ENCODE data around the gene SUV39H1.

Gene SUV39H1

DNA sequence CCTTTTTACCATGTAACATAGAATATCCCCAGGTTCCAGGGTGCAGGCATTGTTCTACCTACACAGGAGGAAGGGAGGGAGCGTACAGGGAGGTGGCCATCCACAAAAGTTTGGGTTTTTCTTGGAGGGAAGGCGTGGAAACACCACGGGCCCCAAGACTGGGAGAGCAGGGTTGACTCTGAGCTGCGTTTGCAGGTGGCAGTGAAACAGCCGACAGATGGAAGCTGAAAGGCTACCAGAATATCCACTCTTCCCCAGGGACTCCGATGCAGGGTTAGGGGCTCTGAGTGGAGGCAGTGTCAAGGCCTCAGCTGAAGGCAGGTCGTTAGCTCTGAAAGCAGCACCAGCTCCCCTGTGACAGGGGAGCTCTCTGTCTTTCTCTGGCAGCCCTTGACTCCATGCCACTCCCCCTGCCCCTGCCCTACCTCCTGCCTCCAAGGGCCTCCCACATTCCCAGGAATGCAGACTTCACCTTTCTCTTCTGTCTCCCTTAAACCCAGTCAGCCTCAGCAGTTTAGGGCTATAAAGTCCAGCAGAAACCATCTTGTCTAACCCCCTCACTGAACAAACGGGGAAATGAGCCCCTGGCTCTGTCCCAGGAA, 51.0 kb downstream of the SUV39H1 start:
- DNase-seq = no peak

GRCh38 chrX:48749182-48749581, 52.6 kb downstream of the SUV39H1 start:
- H4K20me1 ChIP-seq (ENCODE audit: insufficient read depth, low read length) = no peaks in the 10 kb centered on the region
- no peaks in the 10 kb centered on the region for H3K36me3 ChIP-seq (replicated peaks; ENCODE audit: insufficient read depth, low read length)
- H3K9me2 ChIP-seq (replicated peaks; ENCODE audit: insufficient read depth, low read length) = no peaks in the 10 kb centered on the region
- H3K9me3 ChIP-seq (replicated peaks; ENCODE audit: insufficient read depth, low read length) = no peaks in the 10 kb centered on the region
- H3K4me3 ChIP-seq (ENCODE audit: low read length) = no peak overlapping the region
- H3K9ac ChIP-seq (ENCODE audit: low read length) = no peak overlapping the region
- no peaks in the 10 kb centered on the region for H3K27me3 ChIP-seq (replicated peaks; ENCODE audit: insufficient read depth, low read length)
- no peak overlapping the region for H3K4me2 ChIP-seq (ENCODE audit: low read depth, low read length)
- no peak for DNase-seq
- peaks cover 7% of the 10 kb centered on the region; the same call in 1 of the 2 replicates for H3K4me1 ChIP-seq (ENCODE audit: low read length)
- no peaks in the 10 kb centered on the region for H3F3A ChIP-seq (ENCODE audit: insufficient read depth, low read length)
- no peak overlapping the region for H3K27ac ChIP-seq (ENCODE audit: low read length)
- TF ChIP-seq CTCF (IDR thresholded peaks at IDR 0.05; ENCODE audit: low read length) (no peak), EZH2phosphoT487 (IDR thresholded peaks at IDR 0.05; ENCODE audit: low read length) (no peak), EZH2 (optimal IDR thresholded peaks at IDR 0.05; ENCODE audit: low read depth, low read length) (no peak)
- no peak overlapping the region for H2AFZ ChIP-seq (ENCODE audit: low read length)
- no peaks in the 10 kb centered on the region for H3K79me2 ChIP-seq (ENCODE audit: low read length)

More for the DNA sequence above, 51.0 kb downstream of the SUV39H1 start:
- H3K9ac ChIP-seq (ENCODE audit: low read length) = no peak overlapping the region
- no peak overlapping the region for H3K4me3 ChIP-seq (ENCODE audit: low read length)
- no peak overlapping the region for H2AFZ ChIP-seq (ENCODE audit: low read length)
- TF ChIP-seq EZH2 (optimal IDR thresholded peaks at IDR 0.05; ENCODE audit: low read depth, low read length) (no peak), CTCF (IDR thresholded peaks at IDR 0.05; ENCODE audit: low read length) (no peak), EZH2phosphoT487 (IDR thresholded peaks at IDR 0.05; ENCODE audit: low read length) (no peak)
- H3K9me2 ChIP-seq (replicated peaks; ENCODE audit: insufficient read depth, low read length) = no peaks in the 10 kb centered on the region
- H3K79me2 ChIP-seq (ENCODE audit: low read length) = no peaks in the 10 kb centered on the region
- peaks cover 7% of the 10 kb centered on the region; the same call in 1 of the 2 replicates for H3K4me1 ChIP-seq (ENCODE audit: low read length)
- no peak overlapping the region for H3K4me2 ChIP-seq (ENCODE audit: low read depth, low read length)
- no peaks in the 10 kb centered on the region for H3K36me3 ChIP-seq (replicated peaks; ENCODE audit: insufficient read depth, low read length)
- no peaks in the 10 kb centered on the region for H3K27me3 ChIP-seq (replicated peaks; ENCODE audit: insufficient read depth, low read length)
- no peak overlapping the region for H3K27ac ChIP-seq (ENCODE audit: low read length)
- H3F3A ChIP-seq (ENCODE audit: insufficient read depth, low read length) = no peaks in the 10 kb centered on the region
- no peaks in the 10 kb centered on the region for H4K20me1 ChIP-seq (ENCODE audit: insufficient read depth, low read length)
- H3K9me3 ChIP-seq (replicated peaks; ENCODE audit: insufficient read depth, low read length) = no peaks in the 10 kb centered on the region

DNA sequence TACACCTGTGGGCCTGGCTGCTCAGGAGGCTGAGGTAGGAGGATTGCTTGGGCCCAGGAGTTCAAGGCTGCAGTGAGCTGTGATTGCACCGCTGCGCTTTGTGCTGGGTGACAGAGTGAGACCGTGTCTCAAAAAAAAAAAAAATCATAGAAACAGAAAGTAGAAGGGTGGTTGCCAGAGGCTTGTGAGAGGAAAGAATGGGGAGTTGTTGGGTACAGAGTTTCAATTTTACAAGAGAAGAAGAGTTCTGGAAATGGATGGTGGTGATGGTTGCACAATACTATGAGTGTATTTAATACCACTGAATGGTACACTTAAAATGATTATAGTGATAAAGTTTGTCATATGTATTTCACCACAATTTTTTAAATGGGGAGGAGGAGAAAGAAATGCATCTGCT, 54.8 kb downstream of the SUV39H1 start:
- Histone ChIP-seq H3F3A (ENCODE audit: insufficient read depth, low read length) (no peaks in the 10 kb centered on the region), H3K9me2 (replicated peaks; ENCODE audit: insufficient read depth, low read length) (no peaks in the 10 kb centered on the region), H3K36me3 (replicated peaks; ENCODE audit: insufficient read depth, low read length) (no peaks in the 10 kb centered on the region), H3K4me3 (ENCODE audit: low read length) (no peak overlapping the region), H3K27me3 (replicated peaks; ENCODE audit: insufficient read depth, low read length) (no peaks in the 10 kb centered on the region), H3K9me3 (replicated peaks; ENCODE audit: insufficient read depth, low read length) (no peaks in the 10 kb centered on the region), H3K79me2 (ENCODE audit: low read length) (no peaks in the 10 kb centered on the region), H4K20me1 (ENCODE audit: insufficient read depth, low read length) (no peaks in the 10 kb centered on the region), H3K9ac (ENCODE audit: low read length) (no peak overlapping the region), H3K27ac (ENCODE audit: low read length) (no peak overlapping the region), H2AFZ (ENCODE audit: low read length) (no peak overlapping the region), H3K4me2 (ENCODE audit: low read depth, low read length) (no peak overlapping the region), H3K4me1 (ENCODE audit: low read length) (peaks cover 7% of the 10 kb centered on the region; the same call in 1 of the 2 replicates)
- TF ChIP-seq EZH2phosphoT487 (IDR thresholded peaks at IDR 0.05; ENCODE audit: low read length) (no peak), CTCF (IDR thresholded peaks at IDR 0.05; ENCODE audit: low read length) (no peak), EZH2 (optimal IDR thresholded peaks at IDR 0.05; ENCODE audit: low read depth, low read length) (no peak)
- peak; percentile 23 for DNase-seq
